PFSK-1 (cell line): Measurements from ENCODE around the gene CD300LB.

Experiments used
- POLR2AphosphoS5 ChIP-seq: IDR thresholded peaks from 2 replicates; pipeline ENCODE4 v1.6.1; 2012; ENCODE audit warnings: low read depth, mild to moderate bottlenecking, control low read depth, low read length, moderate library complexity
- TF ChIP-seq, protein P1 (sequence below), 2 experiments: IDR thresholded peaks; 2 replicates each; pipeline versions ENCODE4 v1.6.1 to v1.8.0; 2011 to 2012; ENCODE audit warnings: low read depth in 2 of 2, low read length in 2 of 2, control low read depth in 1 of 2, inconsistent platforms in 1 of 2, mild to moderate bottlenecking in 1 of 2, moderate library complexity in 1 of 2; ENCODE audit not compliant: insufficient read depth in 1 of 2

DNA sequence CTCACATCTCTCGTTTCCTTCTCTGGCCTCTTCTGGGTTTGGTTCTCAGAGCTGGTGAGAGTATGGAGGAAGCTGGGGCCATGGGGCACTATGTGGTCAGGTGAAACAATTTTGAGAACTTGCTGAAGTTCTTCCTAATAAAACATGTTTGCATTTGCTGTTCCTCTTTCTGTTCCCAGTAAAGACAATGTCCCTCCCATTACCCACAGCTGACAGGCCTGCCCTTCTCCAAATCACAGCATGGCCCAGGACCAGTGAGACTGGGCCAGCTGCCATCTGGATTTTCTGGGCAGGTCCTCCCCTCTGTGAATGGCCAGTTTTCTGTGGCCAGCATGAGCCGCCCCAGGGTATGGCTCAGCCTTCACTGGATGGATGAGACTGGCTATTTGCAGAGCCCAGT is 36.1 kb upstream of the CD300LB start, which contains the start of gene CD300H:
- TF ChIP-seq, protein P1, sequence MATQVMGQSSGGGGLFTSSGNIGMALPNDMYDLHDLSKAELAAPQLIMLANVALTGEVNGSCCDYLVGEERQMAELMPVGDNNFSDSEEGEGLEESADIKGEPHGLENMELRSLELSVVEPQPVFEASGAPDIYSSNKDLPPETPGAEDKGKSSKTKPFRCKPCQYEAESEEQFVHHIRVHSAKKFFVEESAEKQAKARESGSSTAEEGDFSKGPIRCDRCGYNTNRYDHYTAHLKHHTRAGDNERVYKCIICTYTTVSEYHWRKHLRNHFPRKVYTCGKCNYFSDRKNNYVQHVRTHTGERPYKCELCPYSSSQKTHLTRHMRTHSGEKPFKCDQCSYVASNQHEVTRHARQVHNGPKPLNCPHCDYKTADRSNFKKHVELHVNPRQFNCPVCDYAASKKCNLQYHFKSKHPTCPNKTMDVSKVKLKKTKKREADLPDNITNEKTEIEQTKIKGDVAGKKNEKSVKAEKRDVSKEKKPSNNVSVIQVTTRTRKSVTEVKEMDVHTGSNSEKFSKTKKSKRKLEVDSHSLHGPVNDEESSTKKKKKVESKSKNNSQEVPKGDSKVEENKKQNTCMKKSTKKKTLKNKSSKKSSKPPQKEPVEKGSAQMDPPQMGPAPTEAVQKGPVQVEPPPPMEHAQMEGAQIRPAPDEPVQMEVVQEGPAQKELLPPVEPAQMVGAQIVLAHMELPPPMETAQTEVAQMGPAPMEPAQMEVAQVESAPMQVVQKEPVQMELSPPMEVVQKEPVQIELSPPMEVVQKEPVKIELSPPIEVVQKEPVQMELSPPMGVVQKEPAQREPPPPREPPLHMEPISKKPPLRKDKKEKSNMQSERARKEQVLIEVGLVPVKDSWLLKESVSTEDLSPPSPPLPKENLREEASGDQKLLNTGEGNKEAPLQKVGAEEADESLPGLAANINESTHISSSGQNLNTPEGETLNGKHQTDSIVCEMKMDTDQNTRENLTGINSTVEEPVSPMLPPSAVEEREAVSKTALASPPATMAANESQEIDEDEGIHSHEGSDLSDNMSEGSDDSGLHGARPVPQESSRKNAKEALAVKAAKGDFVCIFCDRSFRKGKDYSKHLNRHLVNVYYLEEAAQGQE (IDR thresholded peaks at IDR 0.05; ENCODE audit: insufficient read depth in 1 of 2, low read depth in 2 of 2, low read length in 2 of 2): no peak
- no peak for TF ChIP-seq POLR2AphosphoS5
